ENCODE data around the gene MYDGF.
"Not testable (repeated sequence)": the region's sequence is repeated elsewhere in the genome, so short reads cannot be mapped to it uniquely, and the experiment has no call there.

Gene MYDGF

DNA sequence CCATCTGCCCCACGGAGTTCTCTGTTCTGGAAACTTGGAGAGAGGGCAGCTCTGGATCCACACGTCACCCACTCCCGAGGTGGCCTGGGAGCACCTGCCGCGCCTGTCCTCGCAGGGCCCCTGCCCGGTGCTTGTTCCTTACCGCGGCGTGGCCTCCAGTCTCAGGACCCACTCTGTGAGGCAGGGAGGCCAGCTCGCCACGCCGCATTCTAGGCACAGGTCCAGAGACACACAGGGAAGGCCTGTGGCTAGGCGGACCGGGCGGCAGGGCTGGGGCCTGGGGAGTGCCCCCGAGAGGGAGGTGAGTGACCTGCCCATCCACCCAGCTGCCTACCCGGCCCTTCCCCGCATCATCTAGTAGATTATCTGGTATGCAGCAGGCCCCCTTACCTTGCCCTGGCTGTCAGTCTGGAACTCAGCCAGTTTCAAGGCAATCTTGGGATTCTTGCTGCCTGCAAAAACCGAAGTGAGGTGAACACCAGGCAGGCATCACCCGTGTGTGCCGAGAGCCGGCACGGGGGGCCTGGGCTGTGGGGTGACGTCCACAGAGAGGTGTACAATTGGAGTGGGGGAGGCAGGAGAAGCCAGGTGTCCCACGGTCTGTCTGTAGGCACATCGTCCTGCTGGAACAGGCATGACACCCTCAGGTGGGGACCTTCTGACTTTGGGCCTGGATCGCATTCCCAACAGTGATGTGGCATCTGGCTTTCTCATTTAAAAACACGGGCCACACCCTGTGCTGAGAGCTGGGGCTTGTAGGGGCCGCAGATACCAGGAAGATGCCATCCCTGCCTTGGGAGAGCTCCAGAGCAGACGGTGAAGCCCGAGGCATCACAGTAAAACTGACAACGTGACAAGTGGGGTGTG, 29.9 kb upstream of the MYDGF start:
- DNase-seq = no peak

DNA sequence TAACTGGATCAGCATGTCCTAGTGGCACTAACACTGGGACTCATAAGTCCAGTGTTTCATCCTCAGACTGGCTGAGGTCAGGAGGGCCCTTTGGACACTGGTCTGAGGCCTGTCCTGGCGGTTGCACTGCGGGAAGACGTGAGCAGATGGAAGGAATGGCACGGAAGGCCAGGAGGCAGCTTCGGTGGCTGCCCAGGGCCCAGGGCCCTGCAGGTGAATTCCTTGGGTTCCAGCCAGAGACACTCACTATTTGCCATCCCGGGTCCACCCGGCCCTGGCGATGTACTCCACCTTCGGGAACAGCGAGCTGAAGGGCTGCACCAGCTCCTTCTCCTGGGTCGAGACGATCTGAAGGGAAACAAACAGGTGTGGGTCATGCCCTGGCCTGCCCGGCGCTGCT, 27.2 kb upstream of the MYDGF start:
- DNase-seq = no peak

DNA sequence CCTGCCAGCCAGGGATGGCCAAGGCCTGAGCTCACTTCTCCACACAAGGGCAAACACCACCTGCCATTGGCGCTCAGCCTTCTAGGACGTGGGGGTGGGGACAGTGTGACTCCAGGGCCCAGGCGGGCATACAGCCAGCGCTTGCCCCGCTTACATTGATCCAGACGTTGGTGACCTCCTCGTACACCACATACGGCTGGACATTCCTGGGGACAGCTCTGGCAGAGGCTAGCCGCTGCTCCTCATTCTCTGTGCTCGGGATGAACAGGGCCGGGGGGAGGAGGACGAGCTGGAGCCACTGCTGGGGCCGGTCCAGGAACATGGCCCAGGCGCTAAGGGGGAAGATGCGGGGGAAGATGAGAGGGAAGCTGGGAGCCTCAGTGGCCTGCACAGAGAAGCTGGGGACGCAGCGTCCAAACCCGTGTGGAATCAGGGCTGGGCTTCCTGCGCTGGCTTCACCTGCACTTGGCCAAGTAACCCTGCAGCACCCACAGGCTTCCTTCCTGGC, 25.1 kb upstream of the MYDGF start:
- DNase-seq = no peak

DNA sequence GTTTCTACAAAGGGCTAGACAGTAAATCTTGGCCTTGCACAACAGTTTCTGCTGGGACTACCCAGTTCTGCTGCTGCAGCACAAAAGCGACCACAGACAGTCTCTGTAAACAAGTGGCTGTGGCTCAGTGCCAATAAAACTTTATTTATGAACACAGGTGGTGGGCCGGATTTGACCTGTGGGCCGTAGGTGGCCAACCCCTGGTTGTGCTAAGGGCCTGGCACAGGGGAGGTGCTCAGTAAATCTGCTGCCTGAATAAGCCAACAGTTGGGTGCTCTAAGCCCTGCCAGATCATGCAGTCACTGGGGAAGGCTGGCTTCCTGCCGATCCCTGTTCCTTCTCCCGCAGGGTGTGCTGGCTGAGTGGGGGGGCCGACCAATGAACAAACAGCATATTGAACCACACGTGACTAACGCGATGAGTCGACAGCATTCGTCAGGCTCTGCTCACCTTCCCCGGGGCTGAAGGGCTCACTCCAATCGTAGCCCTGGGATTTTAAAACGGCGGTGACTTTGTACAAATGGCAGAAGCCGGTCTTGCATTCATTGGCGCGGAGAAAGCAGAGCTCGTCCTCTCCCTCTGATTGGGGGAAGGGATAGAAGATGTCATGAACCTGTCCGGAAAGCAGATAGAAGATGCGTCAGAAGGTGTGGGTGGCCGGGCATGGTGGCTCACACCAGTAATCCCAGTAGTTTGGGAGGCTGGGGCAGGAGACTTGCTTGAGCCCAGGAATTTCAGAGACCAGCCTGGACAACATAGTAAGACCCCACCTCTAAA, 24.3 kb upstream of the MYDGF start:
- DNase-seq = no peak

DNA sequence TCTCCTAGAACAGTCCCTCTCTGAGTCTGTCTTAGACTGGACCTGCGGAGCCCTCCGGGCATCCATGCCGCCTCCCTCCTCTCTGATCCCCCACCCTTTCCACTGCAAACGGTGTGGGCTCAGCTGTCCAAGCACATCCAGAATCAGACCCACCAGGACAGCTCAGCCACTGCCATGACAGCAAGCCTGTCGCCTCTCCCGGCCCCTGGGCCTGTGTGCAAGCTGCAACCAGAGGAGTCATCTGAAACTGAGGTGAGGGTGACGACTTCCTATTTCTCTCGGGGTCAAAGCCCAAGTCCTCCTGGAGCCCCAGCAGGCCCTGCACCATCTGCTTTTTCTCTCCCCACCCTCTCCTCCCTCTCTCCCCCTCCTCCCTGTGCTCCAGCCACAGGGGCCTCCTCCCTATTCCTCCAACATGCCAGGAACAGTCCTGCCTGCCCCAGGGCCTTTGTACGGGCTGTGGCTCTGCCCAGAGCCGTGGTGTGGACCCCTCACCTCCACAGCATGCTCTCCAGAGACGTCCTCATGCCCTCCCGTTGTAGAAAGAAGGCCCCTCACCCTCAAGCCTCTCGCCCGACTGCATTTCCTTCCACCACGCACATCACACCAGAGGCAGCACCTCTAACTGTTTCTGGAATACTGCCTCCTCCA, 23.5 kb upstream of the MYDGF start:
- DNase-seq = no peak

DNA sequence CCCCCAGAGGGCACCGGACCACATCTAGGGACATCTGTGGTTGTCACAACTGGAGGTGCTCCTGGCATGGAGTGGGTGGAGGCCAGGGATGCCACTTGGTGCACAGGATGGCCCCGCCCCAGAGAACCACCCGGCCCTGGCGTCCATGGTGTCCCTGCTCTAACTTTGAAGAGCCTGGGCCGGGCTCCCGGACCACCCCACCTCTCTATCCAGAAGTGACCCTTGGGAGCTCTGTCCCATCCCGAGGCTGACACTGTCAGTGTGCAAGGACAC, 22.9 kb upstream of the MYDGF start:
- DNase-seq = no peak

DNA sequence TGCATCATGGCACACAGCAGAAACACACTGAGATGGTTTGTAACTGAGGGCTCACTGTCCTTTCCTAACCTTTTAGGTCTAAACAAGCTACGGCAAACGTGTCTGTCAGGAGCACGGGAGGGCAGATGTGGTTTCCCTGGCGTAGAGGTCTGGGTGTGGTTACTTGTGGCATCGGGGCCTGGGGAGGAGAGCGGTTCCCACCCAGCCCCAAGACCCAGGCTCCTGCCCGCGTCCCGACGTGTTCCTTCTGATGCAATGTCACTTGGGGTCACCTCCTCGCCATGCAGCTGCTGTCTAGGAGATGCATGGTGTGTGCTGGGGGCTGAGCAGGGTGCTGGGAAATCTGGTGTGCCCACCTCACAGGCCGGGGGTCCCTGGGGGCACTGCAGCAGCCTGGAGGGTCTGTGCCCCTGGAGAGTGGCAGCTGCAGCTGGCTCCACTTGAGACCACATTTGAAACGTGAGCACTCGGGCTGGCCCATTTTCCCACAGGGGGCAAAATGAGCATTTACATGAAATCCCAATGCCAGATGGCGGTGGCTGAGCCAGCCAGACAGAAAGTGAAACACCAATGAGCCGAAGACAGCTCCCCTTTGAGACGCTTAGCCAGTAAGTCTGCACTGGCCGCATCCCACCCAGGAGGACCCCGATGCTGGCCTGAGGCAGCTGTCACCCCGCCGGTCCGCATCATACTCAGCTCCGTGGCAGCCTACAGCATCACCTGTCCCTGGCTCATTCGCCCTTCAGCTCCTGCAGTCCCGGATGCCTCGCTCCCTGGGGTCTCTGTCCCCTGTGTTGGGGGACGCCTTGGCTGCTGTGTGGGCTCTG, 22.3 kb upstream of the MYDGF start:
- no peak for DNase-seq

DNA sequence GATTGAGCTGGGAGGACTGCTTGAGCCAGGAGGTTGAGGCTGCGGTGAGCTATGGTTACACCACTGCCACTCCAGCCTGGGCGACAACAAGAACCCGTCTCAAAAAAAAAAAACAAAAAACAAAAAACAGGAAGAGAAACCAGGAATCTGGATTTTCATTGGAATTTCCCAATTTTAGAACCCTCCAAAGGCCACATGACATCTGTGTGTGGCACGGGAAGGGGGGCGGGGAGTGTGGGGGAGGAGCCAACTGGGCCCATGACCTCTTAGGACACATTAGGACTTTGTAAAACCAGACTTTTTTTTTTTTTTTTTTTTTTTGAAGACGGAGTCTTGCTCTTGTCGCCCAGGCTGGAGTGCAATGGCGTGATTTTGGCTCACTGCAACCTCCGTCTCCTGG, 21.2 kb upstream of the MYDGF start:
- no peak for DNase-seq

DNA sequence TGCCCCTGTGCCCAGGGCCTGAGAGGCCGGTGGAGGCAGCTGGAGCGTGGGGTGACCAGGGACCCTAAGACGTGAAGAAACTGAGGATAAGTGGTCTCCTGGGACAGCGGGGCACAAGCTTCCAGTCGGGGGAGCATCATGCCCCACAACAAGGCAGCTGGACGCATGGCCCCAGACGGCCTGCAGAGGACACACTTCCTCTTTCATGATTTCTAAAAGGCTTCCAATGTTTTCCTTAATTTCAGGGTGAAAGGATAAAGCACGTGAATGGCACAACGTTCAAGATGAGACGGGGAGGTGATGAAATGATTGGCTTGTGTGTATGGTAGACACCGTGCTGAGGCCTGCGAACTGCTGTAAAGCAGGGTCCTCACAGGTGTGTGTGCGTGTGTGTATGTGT, 20.2 kb upstream of the MYDGF start:
- no peak for DNase-seq

DNA sequence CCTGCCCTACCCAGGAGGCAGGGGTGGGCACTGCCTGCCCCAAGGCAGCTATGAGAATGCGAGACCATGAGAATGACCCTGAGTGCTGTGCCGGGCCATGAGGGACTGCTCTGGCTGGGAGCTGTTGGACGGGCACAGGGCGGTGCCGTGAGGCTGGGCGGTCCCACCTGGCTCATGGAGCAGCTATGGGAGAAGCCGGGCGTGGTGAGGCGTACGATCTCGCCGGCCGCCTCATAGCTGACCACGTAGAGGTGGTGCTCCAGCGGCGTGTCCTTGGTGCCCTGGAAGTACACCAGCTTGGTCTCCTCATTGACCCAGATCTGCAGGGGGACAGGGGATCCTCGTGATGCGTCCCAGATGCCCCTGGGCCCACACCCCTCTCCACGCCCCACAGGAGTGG, 19.3 kb upstream of the MYDGF start:
- DNase-seq = no peak

DNA sequence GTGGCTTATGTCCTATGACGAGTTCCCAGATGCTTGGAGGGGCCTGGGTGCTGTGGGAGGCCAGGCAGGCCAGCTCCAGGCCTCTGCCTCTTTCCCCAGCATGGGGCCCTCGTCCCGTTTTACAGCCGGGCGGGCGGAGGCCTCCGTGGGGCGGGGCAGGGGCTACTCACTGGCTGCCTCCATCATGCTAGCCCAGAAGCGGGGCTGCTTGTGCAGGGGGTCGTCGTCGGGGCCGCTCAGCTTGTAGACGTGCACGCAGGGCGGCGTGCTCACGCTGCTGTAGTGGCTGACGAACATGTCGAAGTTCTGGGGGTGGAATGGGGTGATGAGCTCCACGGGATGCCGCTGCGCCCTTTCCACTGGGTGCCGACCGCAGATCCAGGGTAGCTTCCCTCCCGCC, 18.4 kb upstream of the MYDGF start:
- no peak for DNase-seq

DNA sequence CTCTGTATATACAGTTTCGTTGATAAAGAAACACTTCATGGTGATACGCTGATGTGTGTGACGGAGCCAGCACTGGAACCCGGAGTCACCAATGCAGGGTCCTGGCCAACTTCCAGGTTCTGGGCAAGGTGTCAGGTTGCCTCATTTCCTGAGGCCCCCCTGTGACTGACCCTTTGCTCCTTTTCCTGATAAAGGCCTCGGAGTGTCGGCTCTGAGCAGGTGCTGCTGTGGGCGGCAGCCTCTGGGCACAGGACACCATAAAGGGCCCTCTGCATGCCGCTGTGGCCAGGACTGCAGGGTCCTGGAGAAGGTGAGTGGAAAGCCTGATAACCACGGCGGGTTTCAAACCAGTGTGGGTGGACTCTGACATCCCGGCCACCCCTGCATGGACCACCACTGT, 17.3 kb upstream of the MYDGF start:
- peak; percentile 41 for DNase-seq

DNA sequence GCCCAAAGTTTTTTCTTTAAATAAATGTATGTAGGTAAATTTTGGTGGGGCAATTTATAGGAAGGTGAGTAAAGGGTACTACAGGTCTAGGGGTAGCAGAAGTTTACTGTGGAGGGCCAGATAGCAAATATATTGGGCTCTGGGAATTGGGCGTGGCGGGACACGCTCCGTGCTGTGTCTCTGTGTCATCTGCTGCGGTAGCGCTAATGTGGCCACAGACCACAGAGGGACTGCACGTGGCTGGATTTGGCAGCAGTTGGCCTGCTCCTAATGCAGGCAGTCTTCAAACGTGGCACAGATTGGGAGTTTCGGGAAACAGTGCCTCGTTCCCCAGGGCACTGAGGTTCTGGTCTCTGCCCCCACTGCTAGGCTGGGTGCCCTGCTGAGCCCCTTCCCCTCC, 16.6 kb upstream of the MYDGF start:
- DNase-seq = no peak

DNA sequence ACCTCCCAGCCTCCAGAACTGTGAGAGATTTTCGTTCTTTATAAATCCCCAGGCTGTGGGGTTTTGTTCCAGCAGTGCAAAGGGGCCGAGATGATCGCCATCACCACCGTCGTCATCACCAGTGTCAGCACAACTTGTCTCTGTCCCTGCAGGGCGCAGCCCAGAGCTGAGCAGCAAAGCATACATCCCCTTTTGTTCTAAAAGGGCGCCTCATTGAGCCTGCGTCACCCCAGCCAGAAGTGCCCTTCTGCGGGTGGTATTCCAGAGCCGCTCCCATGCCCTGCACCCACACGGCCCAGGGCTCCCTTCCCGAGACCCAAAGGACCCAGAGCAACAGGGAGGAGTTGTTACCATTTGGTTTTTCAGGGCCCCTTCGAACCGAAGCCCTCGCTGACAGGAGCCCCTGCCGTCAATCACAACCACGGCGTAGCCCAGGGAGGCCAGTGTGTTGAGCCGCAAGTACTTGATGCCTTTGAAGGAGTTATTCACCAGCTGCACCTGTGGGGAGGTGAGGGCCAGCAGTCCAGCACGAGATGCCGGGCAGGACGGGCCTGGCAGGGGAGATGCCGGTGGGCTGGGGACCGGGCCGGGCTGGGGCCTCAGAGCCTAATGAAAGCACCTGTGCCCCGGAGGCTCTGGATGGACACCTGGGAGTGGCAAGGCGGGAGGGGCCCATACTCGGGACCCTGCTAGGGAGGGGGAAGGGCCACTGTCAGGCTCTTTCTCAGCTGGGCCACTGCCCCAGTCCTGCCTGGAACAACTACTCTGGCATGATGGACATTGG, 14.4 kb upstream of the MYDGF start:
- no peak for DNase-seq

DNA sequence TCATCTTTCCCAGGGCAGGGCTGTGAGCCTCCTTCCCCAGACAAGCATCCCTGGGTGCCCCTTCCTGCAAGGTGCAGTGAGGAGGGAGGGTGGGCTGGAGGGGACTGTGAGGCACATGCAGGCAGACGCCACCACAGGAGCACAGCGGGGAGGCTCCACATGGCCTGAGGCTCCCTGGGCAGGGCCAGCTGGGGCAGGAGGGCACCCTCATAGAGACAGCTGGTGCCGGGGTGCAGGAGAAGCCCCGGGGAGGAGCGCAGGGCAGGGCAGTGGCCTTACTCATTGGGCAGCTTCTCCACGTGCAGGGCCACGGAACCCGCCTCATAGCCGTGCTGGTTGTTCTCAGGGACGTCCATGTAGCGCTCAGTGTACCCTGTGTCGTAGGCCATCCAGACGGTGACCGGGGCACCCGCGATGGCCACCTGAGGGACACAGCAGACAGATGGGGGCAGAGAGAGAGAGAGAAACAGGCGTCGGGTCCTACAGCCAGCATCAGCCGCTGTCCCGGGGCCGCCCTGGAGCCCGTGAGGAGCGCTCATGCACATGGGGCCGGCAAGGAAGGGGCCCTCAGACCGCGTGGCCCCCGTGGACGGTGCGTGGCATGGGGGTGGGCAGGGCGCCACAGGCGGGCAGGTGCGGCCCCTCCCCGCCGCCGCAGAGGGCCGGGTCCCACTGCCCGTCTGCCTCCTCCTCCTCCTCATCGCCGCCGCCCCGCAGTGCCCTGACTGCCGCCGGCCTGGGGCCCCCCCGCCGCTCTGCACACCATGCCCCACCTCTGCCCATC, 12.5 kb upstream of the MYDGF start:
- DNase-seq = no peak

DNA sequence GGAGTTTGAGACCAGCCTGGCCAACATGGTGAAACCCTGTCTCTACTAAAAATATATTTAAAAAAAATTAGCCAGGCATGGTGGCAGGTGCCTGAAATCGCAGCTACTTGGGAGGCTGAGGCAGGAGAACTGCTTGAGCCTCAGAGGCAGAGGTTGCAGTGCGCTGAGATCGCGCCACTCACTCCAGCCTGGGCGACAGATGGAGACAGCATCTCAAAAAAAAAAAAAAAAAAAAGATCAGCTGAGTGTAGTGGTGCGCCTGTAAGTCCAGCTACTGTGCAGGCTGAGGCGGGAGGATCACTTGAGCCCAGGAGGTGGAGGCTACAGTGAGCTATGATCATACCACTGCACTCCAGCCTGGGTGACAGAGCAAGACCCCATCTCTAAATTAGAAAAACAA, 9.9 kb upstream of the MYDGF start:
- not testable (repeated sequence) for DNase-seq

DNA sequence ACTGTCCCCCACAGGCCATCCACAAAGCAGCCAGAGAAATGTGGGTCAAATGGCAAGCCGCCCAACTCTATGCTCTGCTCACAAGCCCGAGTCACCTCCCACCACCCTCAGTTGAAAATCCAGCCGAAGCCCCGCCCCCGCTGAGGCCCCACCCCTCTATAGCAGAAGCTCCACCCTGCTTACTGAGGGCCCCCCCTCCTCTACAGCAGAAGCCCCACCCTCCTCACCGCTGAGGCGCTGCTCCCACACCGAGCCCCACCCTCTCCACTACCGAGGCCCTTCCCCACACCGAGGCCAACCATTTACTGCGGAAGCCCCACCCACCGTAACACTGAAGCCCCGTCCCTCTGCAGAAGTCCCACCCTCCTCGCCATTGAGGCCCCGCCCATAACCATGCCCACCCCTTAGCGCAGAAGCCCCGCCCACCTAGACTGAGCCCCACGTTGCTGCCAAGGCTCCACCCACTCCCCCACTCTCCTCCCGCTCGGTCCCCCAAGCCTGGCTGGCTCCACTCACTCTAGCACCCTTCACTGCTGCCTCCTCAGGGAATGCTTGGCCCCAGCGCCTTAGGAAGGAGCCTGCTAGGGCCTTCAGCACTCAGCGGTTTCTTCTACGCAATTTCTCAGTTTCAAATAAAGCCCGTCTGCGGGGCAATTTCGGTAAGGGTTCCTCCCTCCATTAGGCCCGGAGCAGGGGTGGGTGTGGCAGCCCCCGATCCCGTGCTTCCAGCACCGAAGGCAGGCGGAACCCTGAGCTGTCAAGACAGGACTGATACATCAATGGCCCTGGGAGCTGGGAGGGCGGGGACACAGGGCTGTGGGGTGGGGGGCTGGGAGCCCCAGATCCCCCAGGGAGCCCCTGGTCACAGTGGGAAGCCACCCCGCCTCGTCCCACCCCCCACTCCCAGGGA, 9.0 kb upstream of the MYDGF start:
- no peak for DNase-seq

DNA sequence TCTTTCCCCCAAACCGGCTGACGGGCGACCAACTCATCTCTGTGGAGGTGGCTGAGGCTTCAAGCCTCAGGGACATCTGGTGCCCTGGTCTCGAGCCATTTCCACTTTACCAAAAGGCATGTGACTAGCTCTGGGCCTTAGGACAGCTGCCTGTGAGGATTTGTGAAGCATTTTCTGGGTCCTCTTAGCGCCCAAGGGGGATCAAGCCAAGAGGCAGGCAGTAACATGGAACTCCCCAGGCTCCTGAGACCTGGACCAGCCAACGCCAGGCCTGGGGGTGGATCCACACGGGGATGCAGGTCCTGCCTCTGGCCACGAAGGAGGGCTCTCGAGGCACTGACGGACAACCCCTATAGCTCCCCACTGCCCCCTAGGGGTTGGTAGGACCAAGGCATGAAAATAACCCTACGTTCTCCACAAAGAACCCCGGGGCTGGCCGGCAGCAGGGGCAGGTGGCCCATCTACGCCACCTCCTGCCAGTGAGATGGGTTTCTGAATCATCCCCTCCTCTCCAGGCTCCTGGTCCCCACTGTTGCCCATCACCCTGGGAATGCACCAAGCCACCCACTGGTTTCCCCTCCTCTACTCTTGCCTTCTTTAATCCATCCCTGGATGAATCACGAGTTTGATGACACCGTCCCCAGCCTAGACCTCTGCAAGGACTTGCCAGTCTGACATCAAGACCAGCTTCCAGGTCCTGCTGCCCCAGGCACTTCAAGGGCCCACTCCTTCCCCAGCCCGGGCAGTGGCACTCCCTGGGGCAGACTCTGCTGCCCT, 7.0 kb upstream of the MYDGF start:
- no peak for DNase-seq

DNA sequence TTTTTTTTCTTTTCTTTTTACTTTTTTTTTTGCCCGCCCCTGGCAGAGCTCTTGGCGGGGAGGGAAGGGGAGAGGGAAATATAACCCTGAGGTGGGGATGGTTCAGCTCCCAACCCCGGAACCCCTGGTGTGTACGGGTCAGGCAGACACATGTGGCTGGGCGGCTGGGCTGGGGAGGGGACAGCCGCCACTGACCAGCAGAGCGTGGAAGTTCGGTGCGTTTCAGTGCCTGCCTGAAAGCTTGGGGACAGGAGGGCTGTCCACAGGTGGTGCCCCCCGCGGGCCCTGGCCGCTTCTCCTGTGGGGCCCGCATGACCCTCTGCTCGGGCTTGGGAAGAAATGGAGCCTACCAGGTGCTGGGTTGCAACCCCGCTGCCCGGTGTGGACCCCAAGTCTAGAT, 5.2 kb upstream of the MYDGF start:
- DNase-seq = no peak

Measured in NCI-H1092 (cell line).